ENCODE results near the gene CUBN. TPM values are rescaled to one million over a fixed set of nuclear protein-coding genes. Genes with fewer than 3 reads are reported as not detected.

CUBN gene
- total and polyA plus RNA-seq, 2 donors = 0.54 to 6.1 TPM

GRCh38 chr10:17085011-17085725, 44.4 kb downstream of the CUBN start:
- no peak overlapping the region for H3K27ac ChIP-seq (ENCODE audit: low read depth)
- no peaks in the 10 kb centered on the region for H3K4me1 ChIP-seq (ENCODE audit: insufficient read depth)
- no peak for DNase-seq (ENCODE audit: extremely low spot score)
- no peak overlapping the region for H3K4me3 ChIP-seq (ENCODE audit: low read depth, low read length)
- 46% methylated on average over 4 of the region's 4 CpGs for WGBS
- H3K36me3 ChIP-seq (ENCODE audit: insufficient read depth) = no peaks in the 10 kb centered on the region

DNA sequence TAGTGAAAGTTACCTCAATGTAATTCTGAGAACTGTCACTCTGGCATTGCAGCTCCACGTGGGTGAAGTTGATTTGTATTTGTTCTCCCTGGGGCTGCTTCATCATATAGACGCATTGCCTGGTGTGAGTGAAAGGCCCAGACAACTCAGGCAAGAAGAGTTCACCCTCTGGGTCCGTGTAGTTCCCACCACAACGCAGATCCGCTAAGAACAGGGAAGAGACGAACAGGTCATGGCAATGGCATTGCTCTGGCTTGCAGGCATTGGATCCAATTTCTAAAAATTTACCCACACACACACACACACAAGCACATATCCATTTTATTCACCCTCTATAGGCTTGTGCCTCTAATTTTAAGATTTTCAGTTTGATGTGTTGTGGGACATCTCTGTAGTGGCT, 45.4 kb downstream of the CUBN start:
- DNase-seq (ENCODE audit: extremely low spot score) = no peak
- 90% methylated on average over 6 of the region's 6 CpGs for WGBS
- Histone ChIP-seq H3K36me3 (ENCODE audit: insufficient read depth) (no peaks in the 10 kb centered on the region), H3K4me3 (ENCODE audit: low read depth, low read length) (no peak overlapping the region), H3K4me1 (ENCODE audit: insufficient read depth) (no peaks in the 10 kb centered on the region), H3K27ac (ENCODE audit: low read depth) (no peak overlapping the region)

DNA sequence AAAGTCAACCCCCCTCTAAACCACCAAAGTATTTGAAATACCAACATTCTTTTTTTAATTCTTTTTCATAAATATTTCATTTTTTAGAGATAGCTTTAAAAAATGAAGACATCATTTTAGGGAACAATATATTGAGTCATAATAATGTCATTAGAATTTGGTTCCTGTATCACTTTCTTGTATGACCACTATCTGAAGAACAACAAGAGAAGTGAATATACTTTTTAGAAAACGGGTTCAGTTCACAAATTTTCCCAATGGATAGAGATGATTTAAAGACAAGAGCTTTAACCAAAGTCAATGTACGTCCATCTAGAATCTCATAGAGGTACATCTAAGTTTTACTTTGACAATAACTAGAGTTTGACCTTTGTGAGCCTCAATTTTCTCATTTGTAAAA, 48.2 kb downstream of the CUBN start:
- no peaks in the 10 kb centered on the region for H3K36me3 ChIP-seq (ENCODE audit: insufficient read depth)
- H3K4me1 ChIP-seq (ENCODE audit: insufficient read depth) = no peaks in the 10 kb centered on the region
- 94% methylated on average over 2 of the region's 2 CpGs for WGBS
- DNase-seq (ENCODE audit: extremely low spot score) = no peak
- no peak overlapping the region for H3K27ac ChIP-seq (ENCODE audit: low read depth)
- no peak overlapping the region for H3K4me3 ChIP-seq (ENCODE audit: low read depth, low read length)

GRCh38 chr10:17077890-17078289, 51.7 kb downstream of the CUBN start:
- DNase-seq (ENCODE audit: extremely low spot score) = no peak
- WGBS = 90% methylated on average over 2 of the region's 2 CpGs
- H3K36me3 ChIP-seq (ENCODE audit: insufficient read depth) = no peaks in the 10 kb centered on the region
- no peak overlapping the region for H3K27ac ChIP-seq (ENCODE audit: low read depth)
- no peak overlapping the region for H3K4me3 ChIP-seq (ENCODE audit: low read depth, low read length)
- no peaks in the 10 kb centered on the region for H3K4me1 ChIP-seq (ENCODE audit: insufficient read depth)

GRCh38 chr10:17077346-17077781, 52.2 kb downstream of the CUBN start:
- no peak overlapping the region for H3K27ac ChIP-seq (ENCODE audit: low read depth)
- WGBS = 69% methylated on average over 5 of the region's 5 CpGs
- no peak for DNase-seq (ENCODE audit: extremely low spot score)

GRCh38 chr10:17076626-17077345, 52.8 kb downstream of the CUBN start:
- no peak overlapping the region for H3K27ac ChIP-seq (ENCODE audit: low read depth)
- 71% methylated on average over 8 of the region's 8 CpGs for WGBS
- no peaks in the 10 kb centered on the region for H3K4me1 ChIP-seq (ENCODE audit: insufficient read depth)

More at GRCh38 chr10:17077346-17077781, 52.2 kb downstream of the CUBN start:
- Histone ChIP-seq H3K4me3 (ENCODE audit: low read depth, low read length) (no peak overlapping the region), H3K4me1 (ENCODE audit: insufficient read depth) (no peaks in the 10 kb centered on the region), H3K36me3 (ENCODE audit: insufficient read depth) (no peaks in the 10 kb centered on the region)

GRCh38 chr10:17075533-17076359, 53.9 kb downstream of the CUBN start:
- H3K27ac ChIP-seq (ENCODE audit: low read depth) = no peak overlapping the region
- H3K36me3 ChIP-seq (ENCODE audit: insufficient read depth) = no peaks in the 10 kb centered on the region
- no peaks in the 10 kb centered on the region for H3K4me1 ChIP-seq (ENCODE audit: insufficient read depth)
- no peak overlapping the region for H3K4me3 ChIP-seq (ENCODE audit: low read depth, low read length)
- no peak for DNase-seq (ENCODE audit: extremely low spot score)
- WGBS = 35% methylated on average over 2 of the region's 2 CpGs

More at GRCh38 chr10:17076626-17077345, 52.8 kb downstream of the CUBN start:
- no peaks in the 10 kb centered on the region for H3K36me3 ChIP-seq (ENCODE audit: insufficient read depth)
- no peak overlapping the region for H3K4me3 ChIP-seq (ENCODE audit: low read depth, low read length)
- DNase-seq (ENCODE audit: extremely low spot score) = no peak

- Histone ChIP-seq H3K27ac (ENCODE audit: low read depth) (no peak overlapping the region), H3K36me3 (ENCODE audit: insufficient read depth) (no peaks in the 10 kb centered on the region), H3K4me3 (ENCODE audit: low read depth, low read length) (no peak overlapping the region), H3K4me1 (ENCODE audit: insufficient read depth) (no peaks in the 10 kb centered on the region)
- DNase-seq (ENCODE audit: extremely low spot score) = no peak
Measured at GRCh38 chr10:17074541-17074847, 55.1 kb downstream of the CUBN start.

- no peak overlapping the region for H3K27ac ChIP-seq (ENCODE audit: low read depth)
Measured at GRCh38 chr10:17073725-17074540, 55.7 kb downstream of the CUBN start.

DNA sequence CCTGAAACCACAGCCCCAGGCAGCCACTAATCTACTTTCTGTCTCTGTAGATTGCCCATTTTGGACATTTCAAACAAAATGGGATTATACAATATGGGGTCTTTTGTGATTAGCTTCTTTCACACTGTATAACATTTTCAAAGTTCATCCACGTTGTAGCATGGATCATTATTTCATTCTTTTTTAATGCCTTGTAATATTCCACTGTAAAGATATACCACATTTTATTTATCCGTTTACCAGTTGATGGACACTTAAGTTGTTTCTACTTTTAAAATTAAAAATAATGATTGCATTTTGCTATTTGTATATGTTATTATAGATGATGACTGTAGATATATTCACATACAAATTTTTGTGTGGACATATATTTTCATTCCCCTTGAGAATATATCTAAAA, 60.7 kb downstream of the CUBN start:
- H3K4me3 ChIP-seq (ENCODE audit: low read depth, low read length) = no peak overlapping the region
- H3K27ac ChIP-seq (ENCODE audit: low read depth) = no peak overlapping the region
- DNase-seq (ENCODE audit: extremely low spot score) = no peak
- no peaks in the 10 kb centered on the region for H3K36me3 ChIP-seq (ENCODE audit: insufficient read depth)
- no peaks in the 10 kb centered on the region for H3K4me1 ChIP-seq (ENCODE audit: insufficient read depth)
- 97% methylated on average over 2 of the region's 2 CpGs for WGBS

More at GRCh38 chr10:17073725-17074540, 55.7 kb downstream of the CUBN start:
- Histone ChIP-seq H3K4me3 (ENCODE audit: low read depth, low read length) (no peak overlapping the region), H3K4me1 (ENCODE audit: insufficient read depth) (no peaks in the 10 kb centered on the region), H3K36me3 (ENCODE audit: insufficient read depth) (no peaks in the 10 kb centered on the region)
- no peak for DNase-seq (ENCODE audit: extremely low spot score)
- 97% methylated on average over 12 of the region's 12 CpGs for WGBS

DNA sequence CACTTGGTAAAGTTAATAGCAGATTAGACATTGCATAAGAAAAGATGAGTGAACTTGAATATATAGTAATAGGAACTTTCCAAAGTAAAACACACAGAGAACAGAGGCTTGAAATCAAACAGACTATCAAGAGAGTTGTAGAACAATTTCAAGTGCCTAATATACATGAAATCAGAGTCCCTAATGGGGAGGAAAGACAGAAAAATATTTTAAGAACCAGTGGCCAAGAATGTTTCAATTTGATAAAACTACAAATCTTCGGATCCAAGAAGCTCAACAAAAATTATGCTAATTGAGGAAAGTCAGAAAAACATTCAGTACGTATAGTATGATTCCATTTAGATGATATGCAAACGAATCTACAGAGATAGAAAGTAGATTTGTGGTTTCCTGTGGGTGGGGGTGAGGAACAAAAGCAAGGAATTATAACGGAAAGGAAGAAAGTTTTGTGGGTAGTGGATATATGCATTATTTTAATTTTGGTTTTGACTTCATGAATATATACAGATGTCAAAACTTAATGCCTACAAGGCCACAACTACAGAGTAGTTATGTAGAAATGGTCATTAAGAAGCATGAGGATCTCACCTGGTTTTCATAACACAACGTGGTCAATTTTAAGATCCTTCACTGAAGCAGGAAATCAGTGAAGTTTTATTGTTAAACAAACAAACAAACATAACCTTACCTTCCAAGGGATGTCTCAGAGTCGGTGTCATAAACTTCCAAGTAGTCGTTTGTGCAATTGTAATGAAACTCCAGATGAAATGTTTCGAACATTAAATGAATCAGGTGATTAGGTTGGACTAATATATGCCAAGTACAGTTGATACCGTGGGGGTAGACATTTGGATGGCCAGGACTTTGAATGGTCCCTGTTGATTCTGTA, 62.0 kb downstream of the CUBN start:
- no peak overlapping the region for H3K4me3 ChIP-seq (ENCODE audit: low read depth, low read length)
- DNase-seq (ENCODE audit: extremely low spot score) = no peak
- 60% methylated on average over 9 of the region's 9 CpGs for WGBS
- no peaks in the 10 kb centered on the region for H3K4me1 ChIP-seq (ENCODE audit: insufficient read depth)
- H3K27ac ChIP-seq (ENCODE audit: low read depth) = no peak overlapping the region
- no peaks in the 10 kb centered on the region for H3K36me3 ChIP-seq (ENCODE audit: insufficient read depth)

DNA sequence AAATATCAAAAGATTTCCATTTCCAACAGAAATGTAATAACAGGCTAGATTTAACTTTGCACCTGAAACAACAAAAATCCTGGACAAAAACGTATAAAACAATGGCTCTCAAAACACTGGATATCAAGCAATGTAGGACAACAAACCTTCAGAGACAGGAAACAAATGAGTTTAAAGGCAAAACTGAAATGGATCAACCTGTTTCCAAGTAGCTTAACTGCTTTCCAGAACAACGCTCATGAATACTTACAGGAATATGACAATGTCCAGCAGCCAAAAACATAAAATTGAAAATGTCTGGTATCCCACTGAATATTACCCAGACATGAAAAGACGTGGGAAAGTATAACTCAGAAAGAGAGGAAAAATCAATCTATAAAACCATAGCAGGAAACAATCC, 62.8 kb downstream of the CUBN start:
- 72% methylated on average over 3 of the region's 3 CpGs for WGBS
- Histone ChIP-seq H3K4me1 (ENCODE audit: insufficient read depth) (no peaks in the 10 kb centered on the region), H3K27ac (ENCODE audit: low read depth) (no peak overlapping the region), H3K4me3 (ENCODE audit: low read depth, low read length) (no peak overlapping the region), H3K36me3 (ENCODE audit: insufficient read depth) (no peaks in the 10 kb centered on the region)
- no peak for DNase-seq (ENCODE audit: extremely low spot score)

Measured in urinary bladder (tissue), 4 donors.